ENCODE data around the gene USP47. TPM values are rescaled to one million over a fixed set of nuclear protein-coding genes. Genes with fewer than 3 reads are reported as not detected.

USP47 gene
- total RNA-seq, 1 donor = 72.7 TPM

DNA sequence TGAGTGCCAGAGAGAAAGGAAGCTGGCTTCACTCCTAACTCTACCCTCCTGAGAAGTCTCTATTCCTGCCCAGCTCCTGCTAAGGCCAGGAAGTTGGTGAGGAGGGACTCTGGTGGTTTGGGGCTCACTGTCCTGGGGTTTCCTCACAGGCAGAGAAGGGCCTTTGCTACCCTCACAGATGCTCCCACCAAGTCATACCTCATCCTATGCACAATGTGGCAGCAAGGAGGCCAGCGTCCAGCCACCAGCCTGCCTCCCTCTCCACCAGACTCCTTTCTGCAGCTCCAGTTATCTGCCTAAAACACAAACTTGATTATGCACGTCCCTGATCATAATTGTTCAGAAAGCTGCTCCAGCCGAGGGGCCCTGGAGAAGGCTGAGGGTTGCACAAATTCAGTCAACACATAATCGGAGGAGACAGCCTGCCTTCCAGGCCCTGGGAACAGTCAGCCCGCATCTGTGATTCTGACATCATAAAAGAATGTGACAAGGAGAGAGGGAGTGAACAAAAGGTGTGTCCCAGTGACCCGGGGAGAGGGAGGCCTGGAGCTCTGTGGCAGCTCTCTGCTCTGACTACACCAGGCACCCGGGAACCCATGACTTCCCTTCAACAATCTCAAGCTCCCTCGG is 137.8 kb downstream of the USP47 start:
- no peaks in the 10 kb centered on the region for H3K36me3 ChIP-seq (ENCODE audit: insufficient read depth, low read length)
- H2AFZ ChIP-seq (ENCODE audit: low read length) = peak overlapping the region; percentile 72
- no peaks in the 10 kb centered on the region for H4K20me1 ChIP-seq (ENCODE audit: insufficient read depth, low read length)
- no peak overlapping the region for H3K4me2 ChIP-seq (ENCODE audit: insufficient read depth, low read length)
- H3K9me3 ChIP-seq (ENCODE audit: low read depth, low read length) = no peaks in the 10 kb centered on the region
- H3K27ac ChIP-seq (ENCODE audit: low read depth, low read length) = peak overlapping the region; percentile 78
- no peak for DNase-seq (ENCODE audit: insufficient read length, low spot score, missing footprints)
- no peak overlapping the region for H3K4me3 ChIP-seq (ENCODE audit: insufficient read depth, low read length)
- H3K4me1 ChIP-seq (ENCODE audit: insufficient read depth, low read length) = peaks cover 66% of the 10 kb centered on the region
- TF ChIP-seq, protein P1, sequence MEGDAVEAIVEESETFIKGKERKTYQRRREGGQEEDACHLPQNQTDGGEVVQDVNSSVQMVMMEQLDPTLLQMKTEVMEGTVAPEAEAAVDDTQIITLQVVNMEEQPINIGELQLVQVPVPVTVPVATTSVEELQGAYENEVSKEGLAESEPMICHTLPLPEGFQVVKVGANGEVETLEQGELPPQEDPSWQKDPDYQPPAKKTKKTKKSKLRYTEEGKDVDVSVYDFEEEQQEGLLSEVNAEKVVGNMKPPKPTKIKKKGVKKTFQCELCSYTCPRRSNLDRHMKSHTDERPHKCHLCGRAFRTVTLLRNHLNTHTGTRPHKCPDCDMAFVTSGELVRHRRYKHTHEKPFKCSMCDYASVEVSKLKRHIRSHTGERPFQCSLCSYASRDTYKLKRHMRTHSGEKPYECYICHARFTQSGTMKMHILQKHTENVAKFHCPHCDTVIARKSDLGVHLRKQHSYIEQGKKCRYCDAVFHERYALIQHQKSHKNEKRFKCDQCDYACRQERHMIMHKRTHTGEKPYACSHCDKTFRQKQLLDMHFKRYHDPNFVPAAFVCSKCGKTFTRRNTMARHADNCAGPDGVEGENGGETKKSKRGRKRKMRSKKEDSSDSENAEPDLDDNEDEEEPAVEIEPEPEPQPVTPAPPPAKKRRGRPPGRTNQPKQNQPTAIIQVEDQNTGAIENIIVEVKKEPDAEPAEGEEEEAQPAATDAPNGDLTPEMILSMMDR (IDR thresholded peaks at IDR 0.05; ENCODE audit: extremely low read depth, low read depth, low read length) = no peak
- no peaks in the 10 kb centered on the region for H3K79me2 ChIP-seq (ENCODE audit: insufficient read depth, low read length)
- no peaks in the 10 kb centered on the region for H3K27me3 ChIP-seq (ENCODE audit: insufficient read depth, low read length)

DNA sequence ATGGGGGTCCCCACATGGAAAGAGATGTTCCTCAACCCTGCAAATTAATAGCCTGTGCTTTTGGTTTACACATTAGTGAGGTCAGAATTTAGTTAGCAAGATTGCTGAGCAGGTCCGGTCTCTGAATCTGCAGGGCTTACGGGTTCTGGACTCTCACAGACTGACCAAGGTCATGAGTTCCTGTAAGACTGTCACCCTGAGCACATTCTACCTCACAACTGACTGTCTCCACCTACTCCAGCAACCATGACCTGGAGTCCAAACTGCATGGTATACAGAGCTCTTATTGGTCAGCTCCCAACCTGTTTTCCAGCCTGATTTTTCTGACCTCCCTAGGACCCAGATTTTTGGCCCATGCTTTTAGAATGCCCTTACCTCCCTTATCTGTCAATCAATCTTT is 138.4 kb downstream of the USP47 start:
- peak overlapping the region; percentile 78 for H3K27ac ChIP-seq (ENCODE audit: low read depth, low read length)
- DNase-seq (ENCODE audit: insufficient read length, low spot score, missing footprints) = no peak
- H2AFZ ChIP-seq (ENCODE audit: low read length) = no peak overlapping the region
- peaks cover 70% of the 10 kb centered on the region for H3K4me1 ChIP-seq (ENCODE audit: insufficient read depth, low read length)
- no peaks in the 10 kb centered on the region for H3K79me2 ChIP-seq (ENCODE audit: insufficient read depth, low read length)
- TF ChIP-seq, protein P1 (IDR thresholded peaks at IDR 0.05; ENCODE audit: extremely low read depth, low read depth, low read length) = no peak
- no peak overlapping the region for H3K4me3 ChIP-seq (ENCODE audit: insufficient read depth, low read length)
- no peaks in the 10 kb centered on the region for H3K27me3 ChIP-seq (ENCODE audit: insufficient read depth, low read length)
- no peaks in the 10 kb centered on the region for H4K20me1 ChIP-seq (ENCODE audit: insufficient read depth, low read length)
- no peaks in the 10 kb centered on the region for H3K9me3 ChIP-seq (ENCODE audit: low read depth, low read length)
- H3K36me3 ChIP-seq (ENCODE audit: insufficient read depth, low read length) = no peaks in the 10 kb centered on the region
- no peak overlapping the region for H3K4me2 ChIP-seq (ENCODE audit: insufficient read depth, low read length)

DNA sequence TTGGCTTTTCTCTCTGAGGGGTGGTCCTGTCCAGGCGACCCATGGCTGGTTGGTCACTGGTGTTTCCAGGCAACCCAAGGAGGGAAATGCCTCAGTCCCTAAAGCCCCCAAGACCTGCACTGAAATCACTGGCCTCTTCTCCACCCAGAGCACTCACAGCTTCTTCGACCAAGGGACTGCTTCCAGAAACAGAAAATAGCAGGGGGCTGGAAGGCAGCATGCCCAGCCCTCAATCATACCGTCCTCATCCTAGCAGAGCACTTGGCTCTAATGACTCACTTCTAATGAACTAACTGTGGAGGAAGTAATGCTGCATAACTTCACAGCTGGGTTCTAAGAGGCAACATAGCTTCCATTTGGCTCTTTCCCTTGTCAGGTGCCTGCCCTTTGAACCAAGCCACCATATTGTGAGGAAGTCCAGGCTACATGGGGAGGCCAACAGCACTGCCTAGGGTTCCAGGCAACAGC is 139.1 kb downstream of the USP47 start:
- H3K27me3 ChIP-seq (ENCODE audit: insufficient read depth, low read length) = no peaks in the 10 kb centered on the region
- H3K36me3 ChIP-seq (ENCODE audit: insufficient read depth, low read length) = no peaks in the 10 kb centered on the region
- H3K4me3 ChIP-seq (ENCODE audit: insufficient read depth, low read length) = no peak overlapping the region
- no peak overlapping the region for H3K4me2 ChIP-seq (ENCODE audit: insufficient read depth, low read length)
- no peaks in the 10 kb centered on the region for H3K79me2 ChIP-seq (ENCODE audit: insufficient read depth, low read length)
- no peaks in the 10 kb centered on the region for H3K9me3 ChIP-seq (ENCODE audit: low read depth, low read length)
- no peak overlapping the region for H3K27ac ChIP-seq (ENCODE audit: low read depth, low read length)
- H2AFZ ChIP-seq (ENCODE audit: low read length) = no peak overlapping the region
- H3K4me1 ChIP-seq (ENCODE audit: insufficient read depth, low read length) = peaks cover 76% of the 10 kb centered on the region
- TF ChIP-seq, protein P1 (IDR thresholded peaks at IDR 0.05; ENCODE audit: extremely low read depth, low read depth, low read length) = no peak
- H4K20me1 ChIP-seq (ENCODE audit: insufficient read depth, low read length) = no peaks in the 10 kb centered on the region
- DNase-seq (ENCODE audit: insufficient read length, low spot score, missing footprints) = peak; percentile 85

DNA sequence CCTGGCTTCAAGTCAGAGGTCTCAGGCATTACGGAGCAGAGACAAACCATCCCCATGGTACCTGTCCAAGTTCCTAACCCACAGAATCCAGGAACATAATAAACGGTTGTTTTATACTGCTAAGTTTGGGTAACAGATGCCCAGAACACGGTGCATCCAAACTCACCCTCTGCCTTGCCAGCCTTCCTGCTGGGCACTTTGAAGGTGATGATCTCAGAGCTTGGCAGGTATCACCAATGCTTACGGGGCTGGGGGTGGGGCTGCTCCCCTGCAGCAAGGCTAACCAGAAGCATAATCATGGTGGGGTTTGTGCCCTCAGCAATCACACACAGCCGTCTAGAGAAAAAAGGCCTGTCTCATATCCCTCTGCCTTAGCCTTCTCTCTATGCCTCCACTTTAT is 139.6 kb downstream of the USP47 start:
- Histone ChIP-seq H3K27ac (ENCODE audit: low read depth, low read length) (no peak overlapping the region), H3K36me3 (ENCODE audit: insufficient read depth, low read length) (no peaks in the 10 kb centered on the region), H3K4me3 (ENCODE audit: insufficient read depth, low read length) (no peak overlapping the region), H3K9me3 (ENCODE audit: low read depth, low read length) (no peaks in the 10 kb centered on the region), H3K27me3 (ENCODE audit: insufficient read depth, low read length) (no peaks in the 10 kb centered on the region), H3K4me2 (ENCODE audit: insufficient read depth, low read length) (no peak overlapping the region), H2AFZ (ENCODE audit: low read length) (no peak overlapping the region), H4K20me1 (ENCODE audit: insufficient read depth, low read length) (no peaks in the 10 kb centered on the region), H3K4me1 (ENCODE audit: insufficient read depth, low read length) (peaks cover 75% of the 10 kb centered on the region), H3K79me2 (ENCODE audit: insufficient read depth, low read length) (no peaks in the 10 kb centered on the region)
- TF ChIP-seq, protein P1 (IDR thresholded peaks at IDR 0.05; ENCODE audit: extremely low read depth, low read depth, low read length) = no peak
- DNase-seq (ENCODE audit: insufficient read length, low spot score, missing footprints) = no peak
